Thyroid gland (tissue), 4 donors: ENCODE measurements around the gene ABLIM1. TPM values are rescaled to one million over a fixed set of nuclear protein-coding genes. Genes with fewer than 3 reads are reported as not detected.

Experiments
- DNase-seq, 2 donors: peaks; one replicate each; pipeline ENCODE4 v3.0.0-alpha.2; 2019
- H3K27ac ChIP-seq, 3 donors: fragments of 200-600 bp; sonication (generic); 1 replicate in 2 of 3; 2 replicates in 1 of 3; pipeline ENCODE4 v1.5.1; 2016 to 2019; ENCODE audit warnings: mild to moderate bottlenecking in 1 of 3, moderate library complexity in 1 of 3
- H3K27me3 ChIP-seq: fragments of 200-600 bp; sonication (generic); one replicate; pipeline ENCODE4 v1.5.1; 2019
- H3K36me3 ChIP-seq, 2 donors: fragments of 200-600 bp; sonication (generic); one replicate each; pipeline ENCODE4 v1.5.1; 2016 to 2019
- H3K4me1 ChIP-seq, 2 donors: fragments of 200-600 bp; sonication (generic); one replicate each; pipeline ENCODE4 v1.5.1; 2017 to 2019
- H3K4me3 ChIP-seq, 3 donors: fragments of 200-600 bp; sonication (generic); replicated peaks in 1 of 3; 1 replicate in 2 of 3; 2 replicates in 1 of 3; pipeline ENCODE4 v1.5.1; 2016; ENCODE audit warnings: mild to moderate bottlenecking in 1 of 3
- H3K9me3 ChIP-seq: fragments of 200-600 bp; sonication (generic); one replicate; pipeline ENCODE4 v1.5.1; 2017
- POLR2A ChIP-seq, 2 donors: fragments of 450-650 bp; IDR thresholded peaks; one replicate each; pipeline ENCODE4 v1.6.1; 2017; ENCODE audit warnings: antibody characterized with exemption in 2 of 2, mild to moderate bottlenecking in 2 of 2, moderate library complexity in 1 of 2
- WGBS, 2 donors: methylation state at CpG; one replicate each; pipeline ENCODE4 v1.1.5; 2017; 5-methylcytosine and 5-hydroxymethylcytosine counted together
- intact Hi-C: fragments of 100-400 bp; cut with DNase I; formaldehyde crosslinking; loops from one replicate; pipeline ENCODE4 v1.15.1; 2023
- total RNA-seq, 4 donors: library from RNA; depleted of rRNA; stranded (reverse); fragments of >200 nt; gene quantifications; one replicate each; pipeline ENCODE4 v1.2.3, GENCODE V29; 2016
- TF ChIP-seq, protein P1 (sequence below), 6 experiments: fragments of 200-600 bp in 3 of 6; fragments of 450-650 bp in 3 of 6; sonication (generic) in 3 of 6; IDR thresholded peaks; one replicate each; pipeline ENCODE4 v1.5.1; 2016 to 2019; ENCODE audit warnings: antibody characterized with exemption in 6 of 6, mild to moderate bottlenecking in 2 of 6, inconsistent platforms in 1 of 6, moderate library complexity in 1 of 6

The ABLIM1 gene
- total RNA-seq, 4 donors from 2014 or later, result 225 to 404 (median 382) TPM

DNA sequence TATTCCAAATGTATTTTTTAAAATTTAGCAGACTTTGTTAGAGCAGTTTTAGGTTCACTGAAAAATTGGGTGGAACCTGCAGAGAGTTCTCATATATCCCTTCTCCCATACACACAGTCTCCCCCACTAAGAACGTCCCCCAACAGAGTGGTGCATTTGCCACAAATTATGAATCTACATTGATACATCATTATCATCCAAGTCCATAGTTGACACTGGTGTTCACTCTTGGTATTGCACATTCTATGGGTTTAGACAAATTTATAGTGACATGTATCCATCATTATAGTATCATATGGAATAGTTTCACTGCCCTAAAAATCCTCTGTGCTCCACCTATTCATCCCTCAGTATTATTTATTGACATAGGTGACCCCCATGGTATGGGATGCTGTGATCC is 156.4 kb downstream of the ABLIM1 start:
- no peak overlapping the region for H3K4me3 ChIP-seq
- WGBS, 2 donors, result 97 to 100% methylated on average over 1 of the region's 1 CpG
- TF ChIP-seq, protein P1, sequence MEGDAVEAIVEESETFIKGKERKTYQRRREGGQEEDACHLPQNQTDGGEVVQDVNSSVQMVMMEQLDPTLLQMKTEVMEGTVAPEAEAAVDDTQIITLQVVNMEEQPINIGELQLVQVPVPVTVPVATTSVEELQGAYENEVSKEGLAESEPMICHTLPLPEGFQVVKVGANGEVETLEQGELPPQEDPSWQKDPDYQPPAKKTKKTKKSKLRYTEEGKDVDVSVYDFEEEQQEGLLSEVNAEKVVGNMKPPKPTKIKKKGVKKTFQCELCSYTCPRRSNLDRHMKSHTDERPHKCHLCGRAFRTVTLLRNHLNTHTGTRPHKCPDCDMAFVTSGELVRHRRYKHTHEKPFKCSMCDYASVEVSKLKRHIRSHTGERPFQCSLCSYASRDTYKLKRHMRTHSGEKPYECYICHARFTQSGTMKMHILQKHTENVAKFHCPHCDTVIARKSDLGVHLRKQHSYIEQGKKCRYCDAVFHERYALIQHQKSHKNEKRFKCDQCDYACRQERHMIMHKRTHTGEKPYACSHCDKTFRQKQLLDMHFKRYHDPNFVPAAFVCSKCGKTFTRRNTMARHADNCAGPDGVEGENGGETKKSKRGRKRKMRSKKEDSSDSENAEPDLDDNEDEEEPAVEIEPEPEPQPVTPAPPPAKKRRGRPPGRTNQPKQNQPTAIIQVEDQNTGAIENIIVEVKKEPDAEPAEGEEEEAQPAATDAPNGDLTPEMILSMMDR (IDR thresholded peaks at IDR 0.05), result no peak
- no peak for TF ChIP-seq POLR2A (IDR thresholded peaks at IDR 0.05)
- no peak for DNase-seq
- intact Hi-C loops, result no loop called here
- no peaks in the 10 kb centered on the region for H3K36me3 ChIP-seq
- peaks cover 44 to 67% of the 10 kb centered on the region in 2 donors for H3K4me1 ChIP-seq
- no peak overlapping the region for H3K27ac ChIP-seq
- H3K27me3 ChIP-seq, result no peaks in the 10 kb centered on the region
- no peaks in the 10 kb centered on the region for H3K9me3 ChIP-seq

DNA sequence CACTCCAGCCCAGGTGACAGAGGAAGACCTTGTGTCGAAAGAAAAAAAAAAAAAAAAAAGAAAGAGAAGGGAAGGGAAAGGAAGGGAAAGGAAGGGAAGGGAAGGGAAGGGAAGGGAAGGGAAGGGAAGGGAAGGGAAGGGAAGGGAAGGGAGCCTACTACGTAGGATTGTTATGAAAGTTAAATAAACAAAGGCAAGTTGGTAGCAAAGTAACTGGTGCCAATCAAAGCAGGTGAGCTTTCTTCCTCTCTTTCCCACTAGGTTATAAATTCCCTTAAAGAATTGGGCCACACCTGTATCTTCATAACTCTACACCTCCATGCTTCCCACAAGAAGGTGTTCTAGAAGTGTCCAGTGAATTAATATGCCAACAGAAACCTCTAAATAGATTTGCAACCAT is 157.4 kb downstream of the ABLIM1 start:
- Histone ChIP-seq H3K4me1 (peaks cover 34 to 57% of the 10 kb centered on the region in 2 donors), H3K4me3 (no peak overlapping the region), H3K27ac (peak overlapping the region in 1 of 3 donors; percentile 40), H3K36me3 (no peaks in the 10 kb centered on the region), H3K9me3 (no peaks in the 10 kb centered on the region), H3K27me3 (no peaks in the 10 kb centered on the region)
- no peak for TF ChIP-seq POLR2A (IDR thresholded peaks at IDR 0.05)
- TF ChIP-seq, protein P1 (IDR thresholded peaks at IDR 0.05), result no peak
- DNase-seq, result no peak
- 56 to 71% methylated on average over 2 of the region's 2 CpGs for WGBS, 2 donors
- intact Hi-C loops, result no loop called here

DNA sequence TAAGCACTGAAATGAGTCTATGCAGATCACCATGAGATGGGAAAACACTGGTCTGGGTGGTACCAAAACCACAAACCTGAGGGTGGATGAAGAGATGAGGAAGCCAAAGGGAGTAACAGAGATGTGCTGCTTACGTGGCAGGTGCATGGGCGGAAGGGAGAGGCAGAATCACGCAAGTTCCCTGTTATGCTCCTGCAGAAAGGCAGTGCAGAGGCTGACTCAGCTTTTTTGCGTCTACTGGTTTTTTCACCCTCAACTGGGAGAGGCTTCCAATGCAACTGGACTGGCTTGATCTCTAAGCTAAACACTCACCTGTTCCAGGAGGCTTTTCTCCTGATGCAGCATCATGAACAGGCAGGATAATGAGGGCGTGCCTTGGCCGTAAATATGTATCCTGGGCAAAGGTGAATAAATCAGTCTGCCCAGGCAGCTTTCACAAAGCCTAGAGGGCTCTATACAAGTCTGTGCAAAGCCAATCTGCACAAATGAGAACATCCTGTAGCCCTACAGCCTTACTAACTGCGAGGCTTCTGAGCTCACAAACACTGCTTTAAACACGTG is 158.4 kb downstream of the ABLIM1 start:
- no peaks in the 10 kb centered on the region for H3K9me3 ChIP-seq
- DNase-seq, result no peak
- peaks cover 25 to 48% of the 10 kb centered on the region in 2 donors for H3K4me1 ChIP-seq
- 83 to 89% methylated on average over 8 of the region's 8 CpGs for WGBS, 2 donors
- intact Hi-C loops, result no loop called here
- no peak for TF ChIP-seq POLR2A (IDR thresholded peaks at IDR 0.05)
- TF ChIP-seq, protein P1 (IDR thresholded peaks at IDR 0.05), result no peak
- H3K36me3 ChIP-seq, result no peaks in the 10 kb centered on the region
- H3K27ac ChIP-seq, result peak overlapping the region in 1 of 3 donors; percentile 26
- no peaks in the 10 kb centered on the region for H3K27me3 ChIP-seq
- H3K4me3 ChIP-seq, result no peak overlapping the region

DNA sequence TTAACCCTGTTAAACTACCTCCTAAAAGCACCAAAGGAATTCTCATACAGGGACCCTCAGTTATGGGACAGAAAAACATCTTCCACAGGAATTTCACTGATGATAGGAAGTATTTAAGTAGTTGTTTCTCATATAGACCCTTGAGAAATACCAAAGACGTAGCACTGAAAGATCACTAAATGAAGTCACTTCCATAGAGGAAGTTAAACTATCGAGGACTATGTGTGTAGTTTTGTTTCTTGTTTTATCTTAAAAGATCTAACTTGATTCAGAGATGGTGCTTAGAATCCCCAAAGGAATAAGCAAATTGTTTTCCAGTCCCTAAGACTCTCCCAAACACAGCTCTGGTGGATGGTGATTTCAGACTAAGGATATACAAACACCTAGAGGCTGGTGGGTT is 159.0 kb downstream of the ABLIM1 start:
- Histone ChIP-seq H3K4me1 (peaks cover 19 to 42% of the 10 kb centered on the region in 2 donors), H3K36me3 (no peaks in the 10 kb centered on the region), H3K9me3 (no peaks in the 10 kb centered on the region), H3K27me3 (no peaks in the 10 kb centered on the region), H3K4me3 (no peak overlapping the region), H3K27ac (peak overlapping the region in 1 of 3 donors; percentile 51)
- DNase-seq, result no peak
- intact Hi-C loops, result no loop called here
- TF ChIP-seq, protein P1 (IDR thresholded peaks at IDR 0.05), result no peak
- no peak for TF ChIP-seq POLR2A (IDR thresholded peaks at IDR 0.05)
- 67 to 78% methylated on average over 2 of the region's 2 CpGs for WGBS, 2 donors

DNA sequence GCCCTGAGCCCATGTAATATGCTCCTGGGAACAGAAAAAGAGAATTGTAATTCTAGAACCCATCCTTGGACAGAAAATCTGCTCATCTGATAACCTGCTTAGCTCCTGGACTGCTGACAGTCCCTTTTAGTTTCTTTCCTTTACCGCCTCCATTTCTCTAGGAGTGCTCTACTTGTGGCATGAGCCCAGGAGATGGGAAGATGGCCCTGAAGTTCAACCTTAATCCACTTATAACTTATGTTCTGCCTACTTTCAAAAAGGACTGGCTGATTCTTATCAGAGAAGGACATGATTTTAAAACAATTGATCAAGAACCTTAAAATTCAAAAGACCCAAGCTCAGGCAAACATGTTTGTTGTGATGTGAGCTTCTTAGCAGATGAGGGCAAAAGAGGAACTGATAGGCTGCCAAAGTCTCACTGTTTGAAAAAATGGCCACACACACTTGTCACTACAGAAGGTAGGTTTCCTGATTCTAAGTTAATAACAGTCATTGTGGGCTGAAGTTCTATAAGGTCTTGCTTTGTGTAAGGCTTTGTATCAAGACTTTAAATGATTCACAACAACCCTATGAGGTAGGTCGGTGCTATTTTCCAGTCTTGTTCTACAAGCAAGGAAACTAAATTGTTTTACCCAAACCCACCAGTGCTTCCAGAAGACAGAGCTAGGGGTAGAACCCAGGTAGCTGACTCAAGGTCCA is 159.5 kb downstream of the ABLIM1 start:
- H3K4me1 ChIP-seq, result peaks cover 13 to 36% of the 10 kb centered on the region in 2 donors
- no peak overlapping the region for H3K4me3 ChIP-seq
- H3K9me3 ChIP-seq, result no peaks in the 10 kb centered on the region
- peak overlapping the region in 2 of 3 donors; percentile 13 to 51 for H3K27ac ChIP-seq
- intact Hi-C loops, result no loop called here
- no peaks in the 10 kb centered on the region for H3K36me3 ChIP-seq
- H3K27me3 ChIP-seq, result no peaks in the 10 kb centered on the region
- TF ChIP-seq, protein P1 (IDR thresholded peaks at IDR 0.05), result no peak
- no peak for TF ChIP-seq POLR2A (IDR thresholded peaks at IDR 0.05)
- whole genome bisulfite sequencing, 2 donors, result 88 to 95% methylated on average over 2 of the region's 2 CpGs
- no peak for DNase-seq
